Effector CD4-positive, alpha-beta T cell (primary cell): ENCODE data around the gene LBHD2.

Experiments
- DNase-seq: peaks from one replicate; pipeline ENCODE4 v3.0.0-alpha.2; 2020

LBHD2 gene

GRCh38 chr14:103091883-103092222 lies 7.8 kb downstream of the LBHD2 start:
- no peak for DNase-seq

- DNase-seq, result no peak
These were observed 9.9 kb downstream of the LBHD2 start for GRCh38 chr14:103093856-103094405.

- DNase-seq, result no peak
These were observed 10.6 kb downstream of the LBHD2 start, which contains the start of gene EXOC3L4 for GRCh38 chr14:103094406-103095209. Gene EXOC3L4 (plus strand): TSS chr14:103094725. CDS start chr14:103100220, 5,495 bp downstream.

GRCh38 chr14:103095210-103095778 lies 11.3 kb downstream of the LBHD2 start:
- DNase-seq, result no peak

- no peak for DNase-seq
These were observed 12.4 kb downstream of the LBHD2 start for GRCh38 chr14:103096387-103096786.

- DNase-seq, result no peak
These were observed 13.4 kb downstream of the LBHD2 start for GRCh38 chr14:103097244-103097993.

- no peak for DNase-seq
These were observed 14.3 kb downstream of the LBHD2 start for GRCh38 chr14:103097994-103098957.

GRCh38 chr14:103099081-103099732 lies 15.2 kb downstream of the LBHD2 start:
- no peak for DNase-seq

GRCh38 chr14:103099733-103100280 lies 15.8 kb downstream of the LBHD2 start:
- no peak for DNase-seq

- DNase-seq, result no peak
These were observed 16.5 kb downstream of the LBHD2 start for GRCh38 chr14:103100281-103101121.

- DNase-seq, result no peak
These were observed 17.4 kb downstream of the LBHD2 start for GRCh38 chr14:103101257-103101962.

- DNase-seq, result no peak
These were observed 18.1 kb downstream of the LBHD2 start for GRCh38 chr14:103101963-103102688.

GRCh38 chr14:103102689-103103260 lies 18.8 kb downstream of the LBHD2 start:
- no peak for DNase-seq

GRCh38 chr14:103103461-103104388 lies 19.7 kb downstream of the LBHD2 start:
- no peak for DNase-seq

- no peak for DNase-seq
These were observed 20.3 kb downstream of the LBHD2 start for GRCh38 chr14:103104389-103104653.

GRCh38 chr14:103104654-103105452 lies 20.8 kb downstream of the LBHD2 start:
- DNase-seq, result peak; percentile 65
